ENCODE data around the gene VTI1A. TPM values are rescaled to one million over a fixed set of nuclear protein-coding genes. Genes with fewer than 3 reads are reported as not detected.
A peak's percentile ranks its signal among the peaks of the same experiment; 100 is the strongest.

Gene VTI1A
- total RNA-seq, 1 experiment from 2014 or later: 30.5 TPM

- DNase-seq (ENCODE audit: low spot score): no peak
These were observed 308.6 kb downstream of the VTI1A start for GRCh38 chr10:112755446-112756234.

GRCh38 chr10:112756235-112756527 is 309.2 kb downstream of the VTI1A start:
- DNase-seq (ENCODE audit: low spot score): no peak

GRCh38 chr10:112758961-112759360 is 311.9 kb downstream of the VTI1A start:
- no peak for DNase-seq (ENCODE audit: low spot score)

- DNase-seq (ENCODE audit: low spot score): no peak
These were observed 312.5 kb downstream of the VTI1A start for GRCh38 chr10:112759496-112759895.

GRCh38 chr10:112761256-112761655 is 314.2 kb downstream of the VTI1A start:
- DNase-seq (ENCODE audit: low spot score): no peak

GRCh38 chr10:112763916-112764520 is 317.0 kb downstream of the VTI1A start:
- no peak for DNase-seq (ENCODE audit: low spot score)

- no peak for DNase-seq (ENCODE audit: low spot score)
These were observed 318.8 kb downstream of the VTI1A start for GRCh38 chr10:112765717-112766235.

GRCh38 chr10:112766636-112767035 is 319.6 kb downstream of the VTI1A start:
- no peak for DNase-seq (ENCODE audit: low spot score)

GRCh38 chr10:112767156-112767555 is 320.1 kb downstream of the VTI1A start:
- DNase-seq (ENCODE audit: low spot score): no peak

- DNase-seq (ENCODE audit: low spot score): no peak
These were observed 321.1 kb downstream of the VTI1A start for GRCh38 chr10:112768121-112768520.

- no peak for DNase-seq (ENCODE audit: low spot score)
These were observed 322.1 kb downstream of the VTI1A start for GRCh38 chr10:112769081-112769480.

GRCh38 chr10:112769611-112770370 is 322.8 kb downstream of the VTI1A start:
- no peak for DNase-seq (ENCODE audit: low spot score)

- DNase-seq (ENCODE audit: low spot score): no peak
These were observed 324.7 kb downstream of the VTI1A start for GRCh38 chr10:112771733-112772132.

- DNase-seq (ENCODE audit: low spot score): no peak
These were observed 326.8 kb downstream of the VTI1A start for GRCh38 chr10:112773783-112774182.

- DNase-seq (ENCODE audit: low spot score): no peak
These were observed 327.2 kb downstream of the VTI1A start for GRCh38 chr10:112774210-112774609.

GRCh38 chr10:112774798-112775197 is 327.8 kb downstream of the VTI1A start:
- DNase-seq (ENCODE audit: low spot score): no peak

GRCh38 chr10:112775381-112775780 is 328.4 kb downstream of the VTI1A start:
- DNase-seq (ENCODE audit: low spot score): peak; percentile 58

GRCh38 chr10:112775892-112776674 is 329.1 kb downstream of the VTI1A start:
- peak; percentile 59 for DNase-seq (ENCODE audit: low spot score)

- no peak for DNase-seq (ENCODE audit: low spot score)
These were observed 331.6 kb downstream of the VTI1A start for GRCh38 chr10:112778579-112778978.

GRCh38 chr10:112779025-112779770 is 332.2 kb downstream of the VTI1A start:
- DNase-seq (ENCODE audit: low spot score): peak; percentile 53
